ENCODE results near the gene TAS2R13.

TAS2R13 gene

GRCh38 chr12:10867381-10867780, 42.0 kb downstream of the TAS2R13 start:
- no peak for DNase-seq (ENCODE audit: low read depth, low spot score)

GRCh38 chr12:10863512-10864218, 45.7 kb downstream of the TAS2R13 start:
- no peak for DNase-seq (ENCODE audit: low read depth, low spot score)

- DNase-seq (ENCODE audit: low read depth, low spot score): no peak
Observed at GRCh38 chr12:10861366-10861765, 48.0 kb downstream of the TAS2R13 start.
